GM13977 (cell line): ENCODE data around the gene TMEM63A.
"Not testable (repeated sequence)": the region's sequence is repeated elsewhere in the genome, so short reads cannot be mapped to it uniquely, and the experiment has no call there.

Experiments used
- DNase-seq: peaks from one replicate; pipeline ENCODE4 v3.0.0; 2012; ENCODE audit warnings: low spot score
- CTCF ChIP-seq: IDR thresholded peaks from 2 replicates; pipeline ENCODE4 v1.5.1; 2012; ENCODE audit warnings: mild to moderate bottlenecking, control low read depth; ENCODE audit not compliant: insufficient read depth; ENCODE audit errors: extremely low read depth, missing control alignments
- in situ Hi-C: fragments of 300-500 bp; cut with MboI; formaldehyde crosslinking; loops from one replicate; pipeline ENCODE4 v1.12.0; 2022; ENCODE audit warnings: low sequenced_read_pairs, low pct_unique_long_range_greater_than_20kb, mixed read lengths, inconsistent platforms; ENCODE audit not compliant: unreplicated experiment

Gene TMEM63A

GRCh38 chr1:225889743-225890142 is 7.6 kb upstream of the TMEM63A start:
- in situ Hi-C loops: no loop called here
- DNase-seq: no peak
- TF ChIP-seq CTCF: no peak

GRCh38 chr1:225888898-225889601 is 6.9 kb upstream of the TMEM63A start, which contains the start of gene LEFTY1:
Gene LEFTY1 (minus strand): TSS chr1:225889146. CDS start chr1:225889066, 80 bp downstream.
- DNase-seq: no peak
- no peak for TF ChIP-seq CTCF

GRCh38 chr1:225888289-225888897 is 6.2 kb upstream of the TMEM63A start:
- DNase-seq: no peak
- TF ChIP-seq CTCF: no peak
- in situ Hi-C loops: no loop called here

More at GRCh38 chr1:225888898-225889601, 6.9 kb upstream of the TMEM63A start, which contains the start of gene LEFTY1:
- in situ Hi-C loops: no loop called here

GRCh38 chr1:225887554-225888288 is 5.5 kb upstream of the TMEM63A start:
- DNase-seq, in situ Hi-C loops: not testable (repeated sequence)

- no peak for DNase-seq
- in situ Hi-C loops: no loop called here
- no peak for TF ChIP-seq CTCF
These were observed 4.8 kb upstream of the TMEM63A start for GRCh38 chr1:225887030-225887314.

- DNase-seq: no peak
- TF ChIP-seq CTCF: no peak
- in situ Hi-C loops: no loop called here
These were observed 4.2 kb upstream of the TMEM63A start for GRCh38 chr1:225886159-225887029.
